GM23248 (cell line): Measurements from ENCODE around the gene BBIP1.

Experiments used
- EZH2 ChIP-seq: fragments of 200-600 bp; sonication (generic); IDR thresholded peaks from 2 replicates; pipeline ENCODE4 v1.6.1; 2018; ENCODE audit warnings: antibody characterized with exemption, mild to moderate bottlenecking; ENCODE audit not compliant: insufficient read depth, poor library complexity, severe bottlenecking
- EZH2phosphoT487 ChIP-seq: fragments of 200-600 bp; sonication (generic); IDR thresholded peaks from 2 replicates; pipeline ENCODE4 v1.6.1; 2018; ENCODE audit warnings: antibody characterized with exemption, moderate library complexity, mild to moderate bottlenecking, low read depth; ENCODE audit not compliant: insufficient read depth

DNA sequence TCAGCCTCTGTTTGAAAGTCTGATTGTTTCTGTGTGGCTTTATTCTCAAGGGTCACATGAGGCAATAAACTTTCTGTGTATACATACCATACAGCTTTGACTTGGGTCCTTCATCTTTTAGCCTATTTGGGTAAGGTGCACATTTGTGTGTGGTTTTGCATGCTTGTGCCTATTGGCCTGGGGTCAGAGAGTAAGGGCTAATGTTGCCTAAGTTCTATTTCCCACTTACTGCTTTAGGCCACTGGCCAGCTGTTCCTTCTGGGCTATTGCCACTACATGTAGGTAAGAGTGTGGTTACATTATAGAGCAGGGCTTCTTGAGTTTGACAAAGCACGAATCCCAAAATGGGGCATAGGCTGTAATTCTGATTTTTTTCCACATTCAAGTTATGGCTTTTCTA is 21.8 kb downstream of the BBIP1 start:
- TF ChIP-seq EZH2: no peak
- TF ChIP-seq EZH2phosphoT487: no peak
